ENCODE data around the gene TCOF1. TPM values are rescaled to one million over a fixed set of nuclear protein-coding genes. Genes with fewer than 3 reads are reported as not detected.

TCOF1 gene
- total and polyA plus RNA-seq, 2 experiments from 2014 or later: 31.4 to 46.0 TPM

- Histone ChIP-seq H3K4me1 (ENCODE audit: low read depth) (peaks cover 10% of the 10 kb centered on the region), H3K27me3 (no peaks in the 10 kb centered on the region), H3K4me3 (no peak overlapping the region), H3K27ac (no peak overlapping the region), H3K9me3 (ENCODE audit: low read depth) (no peaks in the 10 kb centered on the region), H3K36me3 (peaks cover 28% of the 10 kb centered on the region)
- DNase-seq (ENCODE audit: low read depth in 1 of 2, low spot score in 1 of 2): no peak
- TF ChIP-seq CTCF (IDR thresholded peaks at IDR 0.05; ENCODE audit: low read depth, low read length): no peak
Observed at GRCh38 chr5:150393096-150393645, 35.7 kb downstream of the TCOF1 start.

GRCh38 chr5:150394131-150394530 lies 36.6 kb downstream of the TCOF1 start:
- DNase-seq (ENCODE audit: low read depth in 1 of 2, low spot score in 1 of 2): no peak
- H3K27ac ChIP-seq: no peak overlapping the region
- peaks cover 31% of the 10 kb centered on the region for H3K36me3 ChIP-seq
- H3K27me3 ChIP-seq: no peaks in the 10 kb centered on the region
- H3K4me1 ChIP-seq (ENCODE audit: low read depth): peaks cover 9% of the 10 kb centered on the region
- no peak overlapping the region for H3K4me3 ChIP-seq
- TF ChIP-seq CTCF (IDR thresholded peaks at IDR 0.05; ENCODE audit: low read depth, low read length): no peak
- H3K9me3 ChIP-seq (ENCODE audit: low read depth): no peaks in the 10 kb centered on the region

- Histone ChIP-seq H3K4me3 (no peak overlapping the region), H3K27me3 (no peaks in the 10 kb centered on the region), H3K27ac (no peak overlapping the region), H3K9me3 (ENCODE audit: low read depth) (no peaks in the 10 kb centered on the region), H3K4me1 (ENCODE audit: low read depth) (no peaks in the 10 kb centered on the region), H3K36me3 (peaks cover 31% of the 10 kb centered on the region)
- TF ChIP-seq CTCF (IDR thresholded peaks at IDR 0.05; ENCODE audit: low read depth, low read length): no peak
- DNase-seq (ENCODE audit: low read depth in 1 of 2, low spot score in 1 of 2): no peak
Observed at GRCh38 chr5:150394912-150395687, 37.6 kb downstream of the TCOF1 start.

GRCh38 chr5:150395688-150395975 lies 38.1 kb downstream of the TCOF1 start:
- Histone ChIP-seq H3K9me3 (ENCODE audit: low read depth) (no peaks in the 10 kb centered on the region), H3K27ac (no peak overlapping the region), H3K27me3 (no peaks in the 10 kb centered on the region), H3K4me3 (no peak overlapping the region), H3K4me1 (ENCODE audit: low read depth) (no peaks in the 10 kb centered on the region), H3K36me3 (peaks cover 31% of the 10 kb centered on the region)
- DNase-seq (ENCODE audit: low read depth in 1 of 2, low spot score in 1 of 2): no peak
- TF ChIP-seq CTCF (IDR thresholded peaks at IDR 0.05; ENCODE audit: low read depth, low read length): no peak

- Histone ChIP-seq H3K4me3 (no peak overlapping the region), H3K27me3 (no peaks in the 10 kb centered on the region), H3K36me3 (peaks cover 31% of the 10 kb centered on the region), H3K9me3 (ENCODE audit: low read depth) (no peaks in the 10 kb centered on the region), H3K4me1 (ENCODE audit: low read depth) (peaks cover 2% of the 10 kb centered on the region), H3K27ac (no peak overlapping the region)
- no peak for TF ChIP-seq CTCF (IDR thresholded peaks at IDR 0.05; ENCODE audit: low read depth, low read length)
- no peak for DNase-seq (ENCODE audit: low read depth in 1 of 2, low spot score in 1 of 2)
Observed at GRCh38 chr5:150396267-150396666, 38.8 kb downstream of the TCOF1 start.

Data from cardiac muscle cell (in vitro differentiated cells and primary cell).